HFFc6 (cell line): ENCODE measurements around the gene SYNGR2. TPM values are rescaled to one million over a fixed set of nuclear protein-coding genes. Genes with fewer than 3 reads are reported as not detected.

Source experiments
- DNase-seq: peaks from one replicate; pipeline ENCODE4 v3.0.0-alpha.2; 2018
- H3K27ac Mint-ChIP-seq: 2 replicates; pipeline ENCODE4 v1.8.0; 2020; ENCODE audit warnings: mild to moderate bottlenecking, mixed read lengths
- H3K27me3 Mint-ChIP-seq: 2 replicates; pipeline ENCODE4 v1.8.0; 2021; ENCODE audit warnings: mild to moderate bottlenecking, moderate library complexity, mixed read lengths; ENCODE audit not compliant: insufficient read depth
- H3K36me3 Mint-ChIP-seq: 2 replicates; pipeline ENCODE4 v1.8.0; 2021; ENCODE audit warnings: low read depth, mixed read lengths
- H3K4me1 Mint-ChIP-seq: 2 replicates; pipeline ENCODE4 v1.8.0; 2020; ENCODE audit warnings: low read depth, mixed read lengths
- H3K4me3 Mint-ChIP-seq: 2 replicates; pipeline ENCODE4 v1.8.0; 2020; ENCODE audit warnings: mild to moderate bottlenecking, moderate library complexity, mixed read lengths
- H3K9me3 Mint-ChIP-seq: 2 replicates; pipeline ENCODE4 v1.8.0; 2020; ENCODE audit warnings: mild to moderate bottlenecking, mixed read lengths
- CTCF ChIP-seq: fragments of 200-600 bp; sonication (generic); IDR thresholded peaks from 2 replicates; pipeline ENCODE4 v1.5.0; 2021; ENCODE audit warnings: antibody characterized with exemption, mild to moderate bottlenecking
- total RNA-seq, 6 experiments: library from RNA; stranded (reverse); fragmentation: NEBNext Ultra II Directional; extraction: Animal tissue kit (Norgen Biotek cat#: 25700); gene quantifications; 2 replicates in 1 of 6; 3 replicates in 5 of 6; pipeline ENCODE4 v1.2.3, GENCODE V29; 2021

SYNGR2 gene
- total RNA-seq, 6 experiments from 2014 or later: 44.6 to 104 (median 54.7) TPM

- TF ChIP-seq CTCF: no peak
- no peaks in the 10 kb centered on the region for H3K9me3 Mint-ChIP-seq
- 0 out of 2 replicates have a peak, but pooled peaks cover 5% of the 10 kb centered on the region for H3K4me1 Mint-ChIP-seq
- H3K27ac Mint-ChIP-seq: no peak overlapping the region
- H3K4me3 Mint-ChIP-seq: no peak overlapping the region
- DNase-seq: no peak
- H3K36me3 Mint-ChIP-seq: no peaks in the 10 kb centered on the region
- H3K27me3 Mint-ChIP-seq: peaks cover 15% of the 10 kb centered on the region
These were observed 43.1 kb upstream of the SYNGR2 start for GRCh38 chr17:78125138-78125913.

- H3K27ac Mint-ChIP-seq: no peak overlapping the region
- TF ChIP-seq CTCF: no peak
- H3K27me3 Mint-ChIP-seq: peaks cover 18% of the 10 kb centered on the region
- H3K36me3 Mint-ChIP-seq: no peaks in the 10 kb centered on the region
- 0 out of 2 replicates have a peak, but pooled peaks cover 5% of the 10 kb centered on the region for H3K4me1 Mint-ChIP-seq
- no peak overlapping the region for H3K4me3 Mint-ChIP-seq
- no peaks in the 10 kb centered on the region for H3K9me3 Mint-ChIP-seq
- no peak for DNase-seq
These were observed 42.1 kb upstream of the SYNGR2 start for GRCh38 chr17:78125976-78126894.

GRCh38 chr17:78126895-78127238, 41.5 kb upstream of the SYNGR2 start:
- TF ChIP-seq CTCF: no peak
- Mint-ChIP-seq H3K9me3 (no peaks in the 10 kb centered on the region), H3K4me1 (0 out of 2 replicates have a peak, but pooled peaks cover 5% of the 10 kb centered on the region), H3K4me3 (no peak overlapping the region), H3K36me3 (no peaks in the 10 kb centered on the region), H3K27me3 (peaks cover 18% of the 10 kb centered on the region), H3K27ac (no peak overlapping the region)
- DNase-seq: no peak

- peaks cover 18% of the 10 kb centered on the region for H3K27me3 Mint-ChIP-seq
- no peaks in the 10 kb centered on the region for H3K9me3 Mint-ChIP-seq
- TF ChIP-seq CTCF: no peak
These were observed 41.0 kb upstream of the SYNGR2 start for GRCh38 chr17:78127239-78127887.

GRCh38 chr17:78127888-78128550, 40.4 kb upstream of the SYNGR2 start:
- Mint-ChIP-seq H3K4me1 (0 out of 2 replicates have a peak, but pooled peaks cover 5% of the 10 kb centered on the region), H3K36me3 (no peaks in the 10 kb centered on the region), H3K27ac (no peak overlapping the region), H3K27me3 (peaks cover 21% of the 10 kb centered on the region), H3K4me3 (no peak overlapping the region), H3K9me3 (no peaks in the 10 kb centered on the region)
- TF ChIP-seq CTCF: no peak
- DNase-seq: no peak

More at GRCh38 chr17:78127239-78127887, 41.0 kb upstream of the SYNGR2 start:
- Mint-ChIP-seq H3K4me3 (no peak overlapping the region), H3K4me1 (0 out of 2 replicates have a peak, but pooled peaks cover 5% of the 10 kb centered on the region), H3K36me3 (no peaks in the 10 kb centered on the region), H3K27ac (no peak overlapping the region)
- no peak for DNase-seq
